Stimulated activated CD8-positive, alpha-beta memory T cell treated with anti-CD3 and anti-CD28 coated beads, Interleukin-15, amount 100 ng/mL, for 4 hours (primary cell): Measurements from ENCODE around the gene UBE2R2.
"Not testable (repeated sequence)": the region's sequence is repeated elsewhere in the genome, so short reads cannot be mapped to it uniquely, and the experiment has no call there.

Experiments
- DNase-seq, 2 donors: peaks; one replicate each; pipeline ENCODE4 v3.0.0-alpha.2; 2020; ENCODE audit warnings: low read depth in 2 of 2

UBE2R2 gene

GRCh38 chr9:33927694-33928093, 110.7 kb downstream of the UBE2R2 start:
- DNase-seq: no peak

- DNase-seq: no peak
Observed at GRCh38 chr9:33931326-33931725, 114.4 kb downstream of the UBE2R2 start.

- no peak for DNase-seq
Observed at GRCh38 chr9:33932078-33932807, 115.3 kb downstream of the UBE2R2 start.

GRCh38 chr9:33934188-33934878, 117.4 kb downstream of the UBE2R2 start:
- DNase-seq: no peak

GRCh38 chr9:33939924-33940874, 123.2 kb downstream of the UBE2R2 start:
- no peak for DNase-seq

- no peak for DNase-seq
Observed at GRCh38 chr9:33942471-33943083, 125.6 kb downstream of the UBE2R2 start.

- DNase-seq: no peak
Observed at GRCh38 chr9:33943389-33943788, 126.4 kb downstream of the UBE2R2 start.

GRCh38 chr9:33946779-33947535, 130.0 kb downstream of the UBE2R2 start:
- DNase-seq: no peak

GRCh38 chr9:33950371-33950770, 133.4 kb downstream of the UBE2R2 start:
- no peak for DNase-seq

- no peak for DNase-seq
Observed at GRCh38 chr9:33952066-33952465, 135.1 kb downstream of the UBE2R2 start.

- no peak for DNase-seq
Observed at GRCh38 chr9:33956544-33956943, 139.6 kb downstream of the UBE2R2 start.

- no peak for DNase-seq
Observed at GRCh38 chr9:33959725-33960124, 142.8 kb downstream of the UBE2R2 start.

- DNase-seq: not testable (repeated sequence)
Observed at GRCh38 chr9:33962468-33962867, 145.5 kb downstream of the UBE2R2 start.

GRCh38 chr9:33964086-33964768, 147.3 kb downstream of the UBE2R2 start:
- no peak for DNase-seq
